Neural crest cell (in vitro differentiated cells): Measurements from ENCODE around the gene ELANE. TPM values are rescaled to one million over a fixed set of nuclear protein-coding genes. Genes with fewer than 3 reads are reported as not detected.

Experiments used
- DNase-seq: peaks from one replicate; pipeline ENCODE4 v3.0.0; 2021; ENCODE audit warnings: low read depth, mixed read lengths, low spot score
- H3K27ac Mint-ChIP-seq: one replicate; pipeline ENCODE4 v1.8.0; 2021; ENCODE audit warnings: mild to moderate bottlenecking, mixed read lengths; ENCODE audit not compliant: unreplicated experiment
- H3K27me3 Mint-ChIP-seq: 2 replicates; pipeline ENCODE4 v1.8.0; 2021; ENCODE audit warnings: low read depth, mild to moderate bottlenecking, mixed read lengths
- H3K36me3 Mint-ChIP-seq: 2 replicates; pipeline ENCODE4 v1.8.0; 2021; ENCODE audit warnings: low read depth, mild to moderate bottlenecking, mixed read lengths
- H3K4me1 Mint-ChIP-seq: 2 replicates; pipeline ENCODE4 v1.8.0; 2021; ENCODE audit warnings: mixed read lengths
- H3K4me3 Mint-ChIP-seq: one replicate; pipeline ENCODE4 v1.8.0; 2021; ENCODE audit warnings: mild to moderate bottlenecking, mixed read lengths
- H3K9me3 Mint-ChIP-seq: 2 replicates; pipeline ENCODE4 v1.8.0; 2021; ENCODE audit warnings: mixed read lengths
- CTCF ChIP-seq: fragments of 200-600 bp; sonication (generic); conservative IDR thresholded peaks from 2 replicates; pipeline ENCODE4 v1.5.0; 2021; ENCODE audit warnings: antibody characterized with exemption, mild to moderate bottlenecking
- total RNA-seq: library from RNA; stranded (reverse); gene quantifications from 2 replicates; pipeline ENCODE4 v1.2.1, GENCODE V29; 2021

Gene ELANE
- total RNA-seq, 1 donor from 2014 or later: not detected

GRCh38 chr19:813219-814151 lies 38.6 kb upstream of the ELANE start:
- no peak for TF ChIP-seq CTCF
- peaks cover 7% of the 10 kb centered on the region for H3K9me3 Mint-ChIP-seq
- DNase-seq: no peak
- H3K27ac Mint-ChIP-seq: no peak overlapping the region
- H3K27me3 Mint-ChIP-seq: peaks cover 14% of the 10 kb centered on the region
- H3K36me3 Mint-ChIP-seq: peaks cover 30% of the 10 kb centered on the region
- peak overlapping the region; percentile 77 for H3K4me3 Mint-ChIP-seq
- H3K4me1 Mint-ChIP-seq: no peaks in the 10 kb centered on the region

GRCh38 chr19:814152-815078 lies 37.7 kb upstream of the ELANE start:
- Mint-ChIP-seq H3K4me3 (peak overlapping the region; percentile 77), H3K4me1 (no peaks in the 10 kb centered on the region), H3K27ac (peak overlapping the region; percentile 89), H3K36me3 (peaks cover 30% of the 10 kb centered on the region), H3K9me3 (peaks cover 7% of the 10 kb centered on the region), H3K27me3 (peaks cover 14% of the 10 kb centered on the region)
- no peak for TF ChIP-seq CTCF
- DNase-seq: peak; percentile 25

GRCh38 chr19:815079-815774 lies 36.9 kb upstream of the ELANE start:
- no peak for TF ChIP-seq CTCF
- peak overlapping the region; percentile 77 for H3K4me3 Mint-ChIP-seq
- H3K27ac Mint-ChIP-seq: peak overlapping the region; percentile 89
- H3K4me1 Mint-ChIP-seq: no peaks in the 10 kb centered on the region
- H3K36me3 Mint-ChIP-seq: peaks cover 24% of the 10 kb centered on the region
- peaks cover 7% of the 10 kb centered on the region for H3K9me3 Mint-ChIP-seq
- no peak for DNase-seq
- peaks cover 14% of the 10 kb centered on the region for H3K27me3 Mint-ChIP-seq

GRCh38 chr19:815775-816499 lies 36.2 kb upstream of the ELANE start:
- no peak for TF ChIP-seq CTCF

More at GRCh38 chr19:815775-816499, 36.2 kb upstream of the ELANE start:
- H3K4me1 Mint-ChIP-seq: no peaks in the 10 kb centered on the region
- peaks cover 14% of the 10 kb centered on the region for H3K27me3 Mint-ChIP-seq
- peaks cover 22% of the 10 kb centered on the region for H3K36me3 Mint-ChIP-seq
- peaks cover 7% of the 10 kb centered on the region for H3K9me3 Mint-ChIP-seq
- H3K4me3 Mint-ChIP-seq: peak overlapping the region; percentile 74
- no peak for DNase-seq
- no peak overlapping the region for H3K27ac Mint-ChIP-seq
